ENCODE measurements around the gene ZHX3.

The ZHX3 gene

DNA sequence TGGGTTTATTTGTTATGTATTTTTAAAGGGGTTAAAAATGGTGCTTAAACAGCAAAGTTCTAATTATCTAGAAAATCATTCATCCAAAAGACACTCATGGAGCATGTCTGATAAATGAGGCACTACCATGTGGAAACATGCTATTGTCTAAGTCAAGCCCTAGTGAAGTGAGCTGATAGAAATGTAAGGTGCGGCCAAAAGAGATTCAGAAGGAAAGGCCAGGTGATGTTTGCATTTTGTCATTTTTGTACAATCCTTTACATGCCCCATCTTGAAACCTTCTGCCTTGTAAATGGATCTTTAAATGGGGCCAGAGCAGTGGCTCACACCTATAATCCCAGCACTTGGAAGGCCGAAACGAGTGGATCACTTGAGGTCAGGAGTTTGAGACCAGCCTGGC, 102.9 kb downstream of the ZHX3 start:
- no peak overlapping the region for H3K4me3 ChIP-seq (ENCODE audit: low read length)
- no peak for DNase-seq (ENCODE audit: low read depth)
- TF ChIP-seq CTCF (conservative IDR thresholded peaks at IDR 0.05; ENCODE audit: low read depth, low read length), result no peak

DNA sequence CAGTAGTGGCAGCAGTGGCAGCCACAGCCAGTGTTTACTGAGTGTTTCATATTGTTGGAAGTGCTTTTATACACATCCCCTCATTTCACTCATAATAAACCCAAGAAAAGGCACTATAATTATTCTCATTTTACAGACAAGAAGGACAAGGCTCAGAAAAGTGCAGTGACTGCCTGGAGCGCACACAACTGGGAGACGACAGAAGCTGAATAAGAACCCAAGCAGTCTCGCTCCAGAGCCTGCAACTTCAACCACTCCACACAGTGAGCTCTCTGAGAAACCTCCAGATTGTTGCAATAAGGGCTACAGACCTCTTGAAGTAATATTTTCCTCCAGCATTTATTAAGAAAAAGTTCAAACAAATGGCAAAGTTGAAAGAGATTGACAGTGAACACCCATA, 103.3 kb downstream of the ZHX3 start:
- H3K4me3 ChIP-seq (ENCODE audit: low read length), result no peak overlapping the region
- no peak for DNase-seq (ENCODE audit: low read depth)
- TF ChIP-seq CTCF (conservative IDR thresholded peaks at IDR 0.05; ENCODE audit: low read depth, low read length), result no peak

DNA sequence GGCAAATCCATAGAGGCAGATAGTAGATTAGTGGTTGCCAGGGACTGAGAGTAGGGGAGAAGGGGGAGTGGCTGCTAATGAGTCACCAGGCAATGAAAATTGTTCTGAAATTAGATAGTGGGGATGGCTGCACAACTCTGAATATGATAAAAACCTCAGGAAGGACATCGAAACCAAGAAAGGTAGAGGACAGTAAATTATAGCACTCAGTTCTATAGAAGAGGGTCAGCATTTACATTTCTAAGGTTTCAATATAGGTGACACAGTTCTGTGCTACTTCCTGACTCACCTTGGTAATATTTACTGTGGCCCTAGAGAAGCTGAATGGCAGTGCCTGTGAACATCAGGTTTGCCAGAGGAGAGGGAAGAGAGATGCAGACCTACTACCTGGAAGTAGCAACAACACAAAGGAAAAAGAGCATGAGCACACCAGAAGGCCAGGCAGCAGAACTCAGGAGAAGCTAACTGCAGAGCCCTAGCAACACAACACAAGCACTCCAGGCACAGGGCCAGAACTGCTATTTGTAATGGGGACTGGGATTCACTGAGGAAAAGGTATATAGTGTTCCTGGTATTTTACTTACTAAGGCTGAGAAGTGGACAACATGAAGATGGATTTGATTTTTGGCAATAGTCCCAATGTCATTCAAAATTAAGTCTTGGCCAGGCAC, 104.2 kb downstream of the ZHX3 start:
- no peak for TF ChIP-seq CTCF (conservative IDR thresholded peaks at IDR 0.05; ENCODE audit: low read depth, low read length)
- no peak for DNase-seq (ENCODE audit: low read depth)
- H3K4me3 ChIP-seq (ENCODE audit: low read length), result no peak overlapping the region

- no peak for DNase-seq (ENCODE audit: low read depth)
- H3K4me3 ChIP-seq (ENCODE audit: low read length), result no peak overlapping the region
- no peak for TF ChIP-seq CTCF (conservative IDR thresholded peaks at IDR 0.05; ENCODE audit: low read depth, low read length)
These were observed 112.2 kb downstream of the ZHX3 start for GRCh38 chr20:41205313-41205712.

GRCh38 chr20:41204304-41205265, 112.9 kb downstream of the ZHX3 start:
- no peak for DNase-seq (ENCODE audit: low read depth)
- TF ChIP-seq CTCF (conservative IDR thresholded peaks at IDR 0.05; ENCODE audit: low read depth, low read length), result no peak
- no peak overlapping the region for H3K4me3 ChIP-seq (ENCODE audit: low read length)

DNA sequence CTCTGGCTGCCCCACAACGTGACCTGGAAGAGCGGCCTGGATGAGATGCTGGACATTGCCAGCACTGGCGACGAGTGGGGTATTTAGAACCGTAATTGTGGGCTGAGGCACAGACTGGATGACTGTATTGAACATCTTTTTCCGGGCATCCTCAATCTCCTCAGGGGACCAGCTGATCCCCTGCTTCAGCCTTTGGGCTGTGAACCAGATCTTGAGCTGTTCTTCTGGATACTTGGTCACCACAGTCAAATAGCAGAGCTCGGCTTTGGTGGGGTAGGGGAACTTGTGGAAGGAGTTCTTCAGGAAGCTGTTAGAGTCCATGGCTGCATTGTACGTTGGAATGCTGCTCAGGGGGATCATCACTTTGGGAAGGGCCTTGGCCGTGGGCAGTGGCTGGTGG, 113.9 kb downstream of the ZHX3 start:
- H3K4me3 ChIP-seq (ENCODE audit: low read length), result no peak overlapping the region
- TF ChIP-seq CTCF (conservative IDR thresholded peaks at IDR 0.05; ENCODE audit: low read depth, low read length), result no peak
- no peak for DNase-seq (ENCODE audit: low read depth)

All from retinal pigment epithelial cell (primary cell).